ENCODE measurements around the gene AKAP1. TPM values are rescaled to one million over a fixed set of nuclear protein-coding genes. Genes with fewer than 3 reads are reported as not detected.

Gene AKAP1
- total RNA-seq, 1 experiment from 2014 or later, result 73.1 TPM

- Histone ChIP-seq H3K9ac (ENCODE audit: low read length) (no peak overlapping the region), H3K27ac (ENCODE audit: low read length) (no peak overlapping the region), H3K27me3 (ENCODE audit: low read length) (peaks cover 18% of the 10 kb centered on the region; the same call in 1 of the 2 replicates), H4K20me1 (ENCODE audit: low read length) (no peaks in the 10 kb centered on the region), H3K9me3 (ENCODE audit: low read length) (no peaks in the 10 kb centered on the region), H3K4me1 (ENCODE audit: insufficient read depth, low read length) (no peaks in the 10 kb centered on the region), H3K4me3 (ENCODE audit: low read length) (no peak overlapping the region), H3F3A (ENCODE audit: low read length, unreplicated experiment) (no peaks in the 10 kb centered on the region), H3K4me2 (ENCODE audit: low read length) (no peak overlapping the region), H3K9me2 (replicated peaks; ENCODE audit: low read length) (no peaks in the 10 kb centered on the region), H2AFZ (ENCODE audit: low read length) (no peak overlapping the region), H3K36me3 (ENCODE audit: low read depth, low read length) (no peaks in the 10 kb centered on the region), H3K79me2 (ENCODE audit: low read length) (no peaks in the 10 kb centered on the region)
- ChIA-PET CTCF (no interaction called here), POLR2A (ENCODE audit: unreplicated experiment) (no interaction called here)
- ATAC-seq (no peak), DNase-seq (no peak)
- intact Hi-C loops (cut with micrococcal nuclease), result no loop called here
- TF ChIP-seq EZH2 (IDR thresholded peaks at IDR 0.05; ENCODE audit: low read length, unreplicated experiment), result no peak
- TF ChIP-seq EZH2phosphoT487 (IDR thresholded peaks at IDR 0.05; ENCODE audit: borderline replicate concordance, low read length), result no peak
- TF ChIP-seq, protein P1, sequence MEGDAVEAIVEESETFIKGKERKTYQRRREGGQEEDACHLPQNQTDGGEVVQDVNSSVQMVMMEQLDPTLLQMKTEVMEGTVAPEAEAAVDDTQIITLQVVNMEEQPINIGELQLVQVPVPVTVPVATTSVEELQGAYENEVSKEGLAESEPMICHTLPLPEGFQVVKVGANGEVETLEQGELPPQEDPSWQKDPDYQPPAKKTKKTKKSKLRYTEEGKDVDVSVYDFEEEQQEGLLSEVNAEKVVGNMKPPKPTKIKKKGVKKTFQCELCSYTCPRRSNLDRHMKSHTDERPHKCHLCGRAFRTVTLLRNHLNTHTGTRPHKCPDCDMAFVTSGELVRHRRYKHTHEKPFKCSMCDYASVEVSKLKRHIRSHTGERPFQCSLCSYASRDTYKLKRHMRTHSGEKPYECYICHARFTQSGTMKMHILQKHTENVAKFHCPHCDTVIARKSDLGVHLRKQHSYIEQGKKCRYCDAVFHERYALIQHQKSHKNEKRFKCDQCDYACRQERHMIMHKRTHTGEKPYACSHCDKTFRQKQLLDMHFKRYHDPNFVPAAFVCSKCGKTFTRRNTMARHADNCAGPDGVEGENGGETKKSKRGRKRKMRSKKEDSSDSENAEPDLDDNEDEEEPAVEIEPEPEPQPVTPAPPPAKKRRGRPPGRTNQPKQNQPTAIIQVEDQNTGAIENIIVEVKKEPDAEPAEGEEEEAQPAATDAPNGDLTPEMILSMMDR (conservative IDR thresholded peaks at IDR 0.05; ENCODE audit: low read depth, low read length), result no peak
- BruUV-seq (replicated peaks), result no TSS peak
Measured at GRCh38 chr17:57145347-57145746, 60.3 kb downstream of the AKAP1 start.

- ChIA-PET CTCF (no interaction called here), POLR2A (ENCODE audit: unreplicated experiment) (no interaction called here)
- Histone ChIP-seq H3F3A (ENCODE audit: low read length, unreplicated experiment) (no peaks in the 10 kb centered on the region), H3K9me2 (replicated peaks; ENCODE audit: low read length) (no peaks in the 10 kb centered on the region), H3K36me3 (ENCODE audit: low read depth, low read length) (no peaks in the 10 kb centered on the region), H3K27ac (ENCODE audit: low read length) (no peak overlapping the region), H3K4me3 (ENCODE audit: low read length) (no peak overlapping the region), H3K79me2 (ENCODE audit: low read length) (no peaks in the 10 kb centered on the region), H3K27me3 (ENCODE audit: low read length) (peaks cover 18% of the 10 kb centered on the region; the same call in 1 of the 2 replicates), H3K4me1 (ENCODE audit: insufficient read depth, low read length) (no peaks in the 10 kb centered on the region), H3K9ac (ENCODE audit: low read length) (no peak overlapping the region), H3K9me3 (ENCODE audit: low read length) (no peaks in the 10 kb centered on the region), H2AFZ (ENCODE audit: low read length) (no peak overlapping the region), H4K20me1 (ENCODE audit: low read length) (no peaks in the 10 kb centered on the region), H3K4me2 (ENCODE audit: low read length) (no peak overlapping the region)
- no TSS peak for BruUV-seq (replicated peaks)
- DNase-seq (no peak), ATAC-seq (no peak)
- TF ChIP-seq EZH2phosphoT487 (IDR thresholded peaks at IDR 0.05; ENCODE audit: borderline replicate concordance, low read length), result no peak
- TF ChIP-seq EZH2 (IDR thresholded peaks at IDR 0.05; ENCODE audit: low read length, unreplicated experiment), result no peak
- TF ChIP-seq, protein P1 (conservative IDR thresholded peaks at IDR 0.05; ENCODE audit: low read depth, low read length), result no peak
- intact Hi-C loops (cut with micrococcal nuclease), result no loop called here
Measured at GRCh38 chr17:57146273-57146672, 61.2 kb downstream of the AKAP1 start.

GRCh38 chr17:57151798-57152197, 66.8 kb downstream of the AKAP1 start:
- Histone ChIP-seq H3F3A (ENCODE audit: low read length, unreplicated experiment) (no peaks in the 10 kb centered on the region), H3K9me3 (ENCODE audit: low read length) (peaks cover 5% of the 10 kb centered on the region; the same call in 1 of the 2 replicates), H3K36me3 (ENCODE audit: low read depth, low read length) (no peaks in the 10 kb centered on the region), H3K79me2 (ENCODE audit: low read length) (no peaks in the 10 kb centered on the region), H3K27ac (ENCODE audit: low read length) (no peak overlapping the region), H3K4me2 (ENCODE audit: low read length) (no peak overlapping the region), H3K9me2 (replicated peaks; ENCODE audit: low read length) (no peaks in the 10 kb centered on the region), H3K4me3 (ENCODE audit: low read length) (no peak overlapping the region), H4K20me1 (ENCODE audit: low read length) (no peaks in the 10 kb centered on the region), H3K27me3 (ENCODE audit: low read length) (peaks cover 18% of the 10 kb centered on the region; the same call in 1 of the 2 replicates), H2AFZ (ENCODE audit: low read length) (no peak overlapping the region), H3K4me1 (ENCODE audit: insufficient read depth, low read length) (no peaks in the 10 kb centered on the region), H3K9ac (ENCODE audit: low read length) (no peak overlapping the region)
- ChIA-PET CTCF (no interaction called here), POLR2A (ENCODE audit: unreplicated experiment) (no interaction called here)
- intact Hi-C loops (cut with micrococcal nuclease), result no loop called here
- BruUV-seq (replicated peaks), result no TSS peak
- ATAC-seq, result no peak
- no peak for TF ChIP-seq EZH2phosphoT487 (IDR thresholded peaks at IDR 0.05; ENCODE audit: borderline replicate concordance, low read length)
- TF ChIP-seq EZH2 (IDR thresholded peaks at IDR 0.05; ENCODE audit: low read length, unreplicated experiment), result no peak
- TF ChIP-seq, protein P1 (conservative IDR thresholded peaks at IDR 0.05; ENCODE audit: low read depth, low read length), result no peak
- no peak for DNase-seq
